GM12801 (cell line): Measurements from ENCODE around the gene S100A13.

Source experiments
- TF ChIP-seq, protein P1 (sequence below): IDR thresholded peaks from one replicate; pipeline ENCODE4 v1.5.1; 2011; ENCODE audit warnings: control low read depth; ENCODE audit not compliant: insufficient read length; ENCODE audit errors: extremely low read depth

The S100A13 gene

GRCh38 chr1:153633754-153634665 lies 6.7 kb upstream of the S100A13 start, which contains the start of gene CHTOP:
Gene CHTOP, plus strand, starts transcription at chr1:153634066. Its CDS starts 2,523 bp downstream, at chr1:153636589.
- TF ChIP-seq, protein P1, sequence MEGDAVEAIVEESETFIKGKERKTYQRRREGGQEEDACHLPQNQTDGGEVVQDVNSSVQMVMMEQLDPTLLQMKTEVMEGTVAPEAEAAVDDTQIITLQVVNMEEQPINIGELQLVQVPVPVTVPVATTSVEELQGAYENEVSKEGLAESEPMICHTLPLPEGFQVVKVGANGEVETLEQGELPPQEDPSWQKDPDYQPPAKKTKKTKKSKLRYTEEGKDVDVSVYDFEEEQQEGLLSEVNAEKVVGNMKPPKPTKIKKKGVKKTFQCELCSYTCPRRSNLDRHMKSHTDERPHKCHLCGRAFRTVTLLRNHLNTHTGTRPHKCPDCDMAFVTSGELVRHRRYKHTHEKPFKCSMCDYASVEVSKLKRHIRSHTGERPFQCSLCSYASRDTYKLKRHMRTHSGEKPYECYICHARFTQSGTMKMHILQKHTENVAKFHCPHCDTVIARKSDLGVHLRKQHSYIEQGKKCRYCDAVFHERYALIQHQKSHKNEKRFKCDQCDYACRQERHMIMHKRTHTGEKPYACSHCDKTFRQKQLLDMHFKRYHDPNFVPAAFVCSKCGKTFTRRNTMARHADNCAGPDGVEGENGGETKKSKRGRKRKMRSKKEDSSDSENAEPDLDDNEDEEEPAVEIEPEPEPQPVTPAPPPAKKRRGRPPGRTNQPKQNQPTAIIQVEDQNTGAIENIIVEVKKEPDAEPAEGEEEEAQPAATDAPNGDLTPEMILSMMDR: no peak

DNA sequence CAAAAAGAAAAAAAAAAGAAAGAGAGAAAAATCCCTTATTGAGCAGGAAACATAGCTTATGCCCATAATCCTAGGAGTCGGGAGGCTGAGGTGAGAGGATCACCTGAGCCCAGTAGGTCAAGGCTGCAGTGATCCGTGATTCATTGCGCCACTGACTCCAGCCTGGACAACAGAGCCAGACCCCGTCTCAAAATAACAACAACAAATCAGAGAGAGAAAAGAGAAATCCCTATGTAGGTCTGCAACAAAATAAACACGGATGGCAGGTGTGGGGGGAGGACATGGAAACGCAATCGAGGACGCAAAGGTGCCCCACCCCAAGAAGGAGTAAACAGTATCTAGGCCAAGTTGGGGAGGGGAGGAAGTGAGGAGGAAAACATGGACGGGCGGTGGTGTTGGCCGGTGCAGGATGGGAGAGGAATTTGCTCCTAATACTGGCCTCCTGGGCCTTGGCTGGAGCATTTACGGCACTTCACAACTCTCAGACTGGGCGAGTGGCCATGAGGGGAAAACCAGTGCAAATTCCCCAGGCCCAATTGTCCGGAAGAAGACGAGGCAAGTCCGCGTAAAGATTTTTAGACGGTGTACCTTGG lies 6.0 kb upstream of the S100A13 start:
- TF ChIP-seq, protein P1: no peak

DNA sequence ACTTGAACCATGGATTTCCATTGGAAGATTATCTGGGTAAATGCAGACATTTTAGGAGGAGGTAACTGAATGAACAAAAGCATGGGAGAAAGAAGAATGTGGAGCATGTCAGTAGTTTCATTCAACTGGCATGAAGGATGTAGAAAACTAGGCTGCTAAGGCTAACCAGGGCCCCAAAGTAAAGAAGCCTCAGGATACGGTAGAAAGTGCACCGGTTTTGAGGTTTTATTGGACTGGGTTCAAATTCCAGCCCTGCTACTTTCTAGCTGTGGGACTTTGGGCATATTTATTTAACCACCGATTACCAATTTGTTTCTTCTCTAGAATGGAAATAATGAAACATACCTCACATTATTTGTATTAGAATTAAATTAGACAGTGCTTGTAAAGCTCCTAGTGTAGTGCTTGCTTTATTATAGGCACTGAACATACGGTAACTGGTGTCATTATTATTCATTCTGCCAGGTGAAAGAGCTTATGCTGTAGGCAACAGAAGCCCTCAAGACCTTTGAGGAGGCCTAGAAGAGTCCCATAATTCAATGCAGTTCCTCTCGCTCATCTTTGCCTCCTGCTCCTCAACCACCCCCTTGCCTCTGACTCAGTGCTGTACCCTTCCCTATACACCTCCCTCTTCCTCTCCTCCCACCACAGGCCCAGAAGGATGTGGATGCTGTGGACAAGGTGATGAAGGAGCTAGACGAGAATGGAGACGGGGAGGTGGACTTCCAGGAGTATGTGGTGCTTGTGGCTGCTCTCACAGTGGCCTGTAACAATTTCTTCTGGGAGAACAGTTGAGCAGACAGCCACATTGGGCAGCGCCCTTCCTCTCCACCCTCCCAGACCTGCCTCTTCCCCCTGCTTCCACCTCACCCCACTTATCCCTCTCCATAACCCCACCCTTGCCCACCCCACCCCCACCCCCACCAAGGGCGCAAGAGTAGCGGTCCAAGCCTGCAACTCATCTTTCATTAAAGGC lies 4.0 kb upstream of the S100A13 start:
- TF ChIP-seq, protein P1: no peak

DNA sequence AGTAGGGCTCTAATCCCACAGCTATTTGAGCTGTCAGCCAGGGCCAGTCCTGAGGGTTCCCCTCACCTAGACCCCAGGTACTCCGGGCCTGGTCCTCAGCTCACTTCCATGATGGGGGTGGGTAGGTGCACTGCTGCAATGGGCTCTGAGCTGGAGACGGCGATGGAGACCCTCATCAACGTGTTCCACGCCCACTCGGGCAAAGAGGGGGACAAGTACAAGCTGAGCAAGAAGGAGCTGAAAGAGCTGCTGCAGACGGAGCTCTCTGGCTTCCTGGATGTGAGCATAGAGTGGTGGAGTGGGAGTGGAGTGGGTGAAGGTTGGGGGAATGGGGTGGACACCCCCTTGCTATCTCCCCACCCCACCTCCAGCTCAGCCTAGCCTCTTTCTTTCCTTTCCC lies 3.1 kb upstream of the S100A13 start:
- TF ChIP-seq, protein P1: no peak

DNA sequence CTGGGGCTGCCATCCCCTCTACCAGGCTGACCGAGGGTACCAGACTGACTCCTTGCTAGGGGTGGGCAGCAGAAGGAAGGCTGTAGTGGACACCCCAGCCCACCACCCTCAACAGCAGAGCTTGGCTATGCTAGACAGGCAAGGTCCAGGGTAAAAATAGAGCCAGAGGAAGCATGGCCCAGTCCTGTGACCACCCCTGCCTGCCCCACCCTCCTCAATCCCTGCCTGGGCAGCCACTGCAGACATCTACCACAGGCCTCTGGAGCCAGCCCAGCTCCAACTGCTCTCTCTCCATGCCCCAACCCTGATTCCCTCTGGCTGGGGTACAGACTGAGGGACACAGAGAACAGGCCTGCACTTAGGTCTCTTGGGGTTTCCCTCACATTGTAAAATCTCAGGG lies 2.7 kb upstream of the S100A13 start:
- TF ChIP-seq, protein P1: no peak

- TF ChIP-seq, protein P1: no peak
Observed at GRCh38 chr1:153629343-153629665, 2.0 kb upstream of the S100A13 start.
